ENCODE measurements around the gene METAP2.

The METAP2 gene

GRCh38 chr12:95513599-95513998 lies 39.6 kb downstream of the METAP2 start:
- DNase-seq (ENCODE audit: low read depth), result no peak

GRCh38 chr12:95515197-95515596 lies 41.2 kb downstream of the METAP2 start:
- DNase-seq (ENCODE audit: low read depth), result no peak

- DNase-seq (ENCODE audit: low read depth), result no peak
Observed at GRCh38 chr12:95516757-95517156, 42.8 kb downstream of the METAP2 start.

- DNase-seq (ENCODE audit: low read depth), result no peak
Observed at GRCh38 chr12:95517246-95517645, 43.3 kb downstream of the METAP2 start.

GRCh38 chr12:95518944-95519343 lies 45.0 kb downstream of the METAP2 start:
- DNase-seq (ENCODE audit: low read depth), result no peak

GRCh38 chr12:95520816-95521215 lies 46.9 kb downstream of the METAP2 start:
- DNase-seq (ENCODE audit: low read depth), result no peak

GRCh38 chr12:95522692-95523091 lies 48.7 kb downstream of the METAP2 start:
- no peak for DNase-seq (ENCODE audit: low read depth)

GRCh38 chr12:95528431-95528830 lies 54.5 kb downstream of the METAP2 start:
- no peak for DNase-seq (ENCODE audit: low read depth)

- DNase-seq (ENCODE audit: low read depth), result no peak
Observed at GRCh38 chr12:95529693-95530225, 55.8 kb downstream of the METAP2 start.

GRCh38 chr12:95532851-95533250 lies 58.9 kb downstream of the METAP2 start:
- DNase-seq (ENCODE audit: low read depth), result no peak

GRCh38 chr12:95533985-95534384 lies 60.0 kb downstream of the METAP2 start:
- no peak for DNase-seq (ENCODE audit: low read depth)

GRCh38 chr12:95538006-95538405 lies 64.1 kb downstream of the METAP2 start:
- no peak for DNase-seq (ENCODE audit: low read depth)

GRCh38 chr12:95538656-95539055 lies 64.7 kb downstream of the METAP2 start:
- no peak for DNase-seq (ENCODE audit: low read depth)

- no peak for DNase-seq (ENCODE audit: low read depth)
Observed at GRCh38 chr12:95541436-95541835, 67.5 kb downstream of the METAP2 start.

- DNase-seq (ENCODE audit: low read depth), result no peak
Observed at GRCh38 chr12:95543305-95543704, 69.4 kb downstream of the METAP2 start.

GRCh38 chr12:95544756-95545155 lies 70.8 kb downstream of the METAP2 start:
- no peak for DNase-seq (ENCODE audit: low read depth)

GRCh38 chr12:95545303-95545702 lies 71.4 kb downstream of the METAP2 start:
- DNase-seq (ENCODE audit: low read depth), result no peak

- DNase-seq (ENCODE audit: low read depth), result no peak
Observed at GRCh38 chr12:95545731-95546490, 72.0 kb downstream of the METAP2 start.

GRCh38 chr12:95546491-95546813 lies 72.5 kb downstream of the METAP2 start:
- DNase-seq (ENCODE audit: low read depth), result no peak

- DNase-seq (ENCODE audit: low read depth), result no peak
Observed at GRCh38 chr12:95547522-95548055, 73.6 kb downstream of the METAP2 start.

- peak; percentile 7 for DNase-seq (ENCODE audit: low read depth)
Observed at GRCh38 chr12:95548056-95548538, 74.1 kb downstream of the METAP2 start.

GRCh38 chr12:95548539-95549391 lies 74.8 kb downstream of the METAP2 start:
- DNase-seq (ENCODE audit: low read depth), result peak; percentile 56

Measured in activated T-helper 1 cell treated with Interleukin-2 at 50 U/mL for 16 hours (primary cell).